GM12872 (cell line): ENCODE results near the gene UQCRH.

Experiments
- CTCF ChIP-seq: IDR thresholded peaks from 3 replicates; pipeline ENCODE4 v1.5.1; 2011; ENCODE audit warnings: low read depth, mild to moderate bottlenecking, low read length, moderate library complexity; ENCODE audit not compliant: insufficient read depth

UQCRH gene

GRCh38 chr1:46275030-46275337, 28.5 kb upstream of the UQCRH start:
- TF ChIP-seq CTCF = no peak

GRCh38 chr1:46277658-46278373, 25.7 kb upstream of the UQCRH start:
- TF ChIP-seq CTCF = no peak

GRCh38 chr1:46278807-46279206, 24.7 kb upstream of the UQCRH start:
- no peak for TF ChIP-seq CTCF

GRCh38 chr1:46280092-46280491, 23.4 kb upstream of the UQCRH start:
- TF ChIP-seq CTCF = no peak

- TF ChIP-seq CTCF = no peak
These were observed 22.5 kb upstream of the UQCRH start for GRCh38 chr1:46281021-46281420.

- TF ChIP-seq CTCF = no peak
These were observed 19.4 kb upstream of the UQCRH start for GRCh38 chr1:46284058-46284457.

- no peak for TF ChIP-seq CTCF
These were observed 18.6 kb upstream of the UQCRH start for GRCh38 chr1:46284597-46285564.
